CD4-positive, alpha-beta T cell treated with Interleukin-4 for 4 hours (primary cell): ENCODE data around the gene CDK6.

ENCODE experiments used
- DNase-seq: peaks from one replicate; pipeline ENCODE4 v3.0.0-alpha.2; 2020

Gene CDK6

DNA sequence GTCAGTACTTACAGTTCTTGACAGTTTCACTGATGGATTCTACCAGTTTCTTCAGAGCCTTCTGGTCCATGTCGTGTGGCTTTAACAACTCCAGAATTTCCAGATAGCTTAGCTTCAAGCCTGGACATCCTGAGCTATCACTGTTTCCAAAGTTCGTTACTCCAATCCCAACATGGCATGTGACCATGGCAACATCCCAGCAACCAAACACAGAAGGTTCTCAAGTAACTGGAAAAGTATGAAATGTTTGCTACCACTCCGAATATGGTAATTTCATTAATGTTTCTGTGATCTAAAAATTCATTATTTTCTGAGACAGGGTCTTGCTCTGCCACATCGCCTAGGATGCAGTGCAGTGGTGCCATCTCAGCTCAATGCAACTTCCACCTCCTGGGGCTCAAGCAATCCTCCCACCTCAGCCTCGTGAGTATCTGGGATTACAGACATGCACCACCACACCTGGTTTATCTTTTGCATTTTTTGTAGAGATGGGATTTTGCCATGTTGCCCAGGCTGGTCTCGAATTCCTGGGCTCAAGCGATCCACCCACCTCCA lies 278.5 kb downstream of the CDK6 start:
- no peak for DNase-seq

DNA sequence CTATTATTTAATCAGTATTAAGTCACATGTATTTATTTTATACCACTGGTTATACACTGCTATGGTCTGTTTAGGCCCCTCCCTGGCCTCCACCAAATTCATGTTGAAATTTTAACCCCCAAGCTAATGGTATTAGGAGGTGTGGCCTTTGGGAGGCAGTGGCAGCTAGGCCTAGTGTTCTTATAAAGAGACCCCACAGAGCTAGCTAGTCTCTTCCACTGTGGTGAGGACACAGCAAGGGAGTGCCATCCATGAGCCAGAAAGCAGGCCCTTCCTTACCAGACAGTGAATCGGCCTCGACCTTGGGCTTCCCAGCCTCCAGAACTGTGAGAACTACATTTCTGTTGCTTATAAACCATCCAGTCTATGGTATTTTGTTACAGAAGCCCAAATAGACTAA lies 279.1 kb downstream of the CDK6 start:
- DNase-seq, result no peak
